ENCODE results near the gene FOXC2. TPM values are rescaled to one million over a fixed set of nuclear protein-coding genes. Genes with fewer than 3 reads are reported as not detected.

FOXC2 gene
- polyA plus RNA-seq, 1 of the 3 experiments (the other 2 are of a cell fraction) = 1.3 TPM

- 67% methylated on average over 7 of the region's 12 CpGs for WGBS (ENCODE audit: low lambda C conversion rate)
- Histone ChIP-seq H3K4me1 (ENCODE audit: control insufficient read depth in 1 of 2, insufficient read depth in 2 of 2, low read depth in 1 of 2, low read length in 1 of 2) (peaks cover 0 to 31% of the 10 kb centered on the region in 2 experiments; a peak in 2 of 4 replicates), H3K4me3 (ENCODE audit: low read depth in 2 of 2, low read length in 1 of 2) (peak overlapping the region in 1 of 2 experiments; percentile 93; a peak in 2 of 4 replicates), H3K79me2 (ENCODE audit: insufficient read depth) (peaks cover 94% of the 10 kb centered on the region), H2AFZ (ENCODE audit: low read depth) (no peak overlapping the region), H4K20me1 (ENCODE audit: insufficient read depth) (peaks cover 16% of the 10 kb centered on the region; the same call in 1 of the 2 replicates), H3K27me3 (ENCODE audit: insufficient read depth) (no peaks in the 10 kb centered on the region), H3K9ac (peak overlapping the region; percentile 93; the same call in 1 of the 2 replicates), H3K4me2 (peak overlapping the region; percentile 77), H3F3A (replicated peaks; ENCODE audit: insufficient read depth) (peaks cover 32% of the 10 kb centered on the region), H3K36me3 (replicated peaks in 1 of 2; ENCODE audit: control insufficient read depth in 1 of 2, insufficient read depth in 2 of 2, low read length in 1 of 2) (peaks cover 0 to 21% of the 10 kb centered on the region in 2 experiments), H3K9me2 (no peaks in the 10 kb centered on the region), H3K9me3 (no peaks in the 10 kb centered on the region), H3K27ac (ENCODE audit: low read depth in 2 of 2, low read length in 1 of 2) (peak overlapping the region in 1 of 2 experiments; percentile 96; a peak in 1 of 4 replicates)
- ChIA-PET POLR2A (no interaction called here), CTCF (interaction anchor here (1.7 to 3.1 kb wide), 2 partner anchors 7 to 491 kb away, joined by 4 to 17 read pairs; no protein-coding TSS in a partner anchor)
- TF ChIP-seq JUND (IDR thresholded peaks at IDR 0.05) (no peak), MAX (IDR thresholded peaks at IDR 0.05; ENCODE audit: low read depth) (no peak), FOSL2 (IDR thresholded peaks at IDR 0.05; ENCODE audit: borderline replicate concordance, low read depth) (no peak), MXI1 (IDR thresholded peaks at IDR 0.05; ENCODE audit: low read depth, low read length) (no peak), RCOR1 (IDR thresholded peaks at IDR 0.05; ENCODE audit: low read length) (no peak), PBX3 (IDR thresholded peaks at IDR 0.05) (no peak), IRF3 (IDR thresholded peaks at IDR 0.05; ENCODE audit: low read depth, low read length) (no peak), TCF12 (IDR thresholded peaks at IDR 0.05) (no peak), SIN3A (IDR thresholded peaks at IDR 0.05; ENCODE audit: borderline replicate concordance, low read depth, low read length) (no peak), EZH2phosphoT487 (IDR thresholded peaks at IDR 0.05; ENCODE audit: borderline replicate concordance, low read depth) (no peak), USF2 (IDR thresholded peaks at IDR 0.05; ENCODE audit: borderline replicate concordance, low read depth, low read length) (no peak), ZBTB33 (IDR thresholded peaks at IDR 0.05; ENCODE audit: borderline replicate concordance, low read depth) (no peak), GABPA (IDR thresholded peaks at IDR 0.05; ENCODE audit: low read depth) (no peak), ELF1 (IDR thresholded peaks at IDR 0.05) (no peak), FOXJ3 (CRISPR knock-in tag; IDR thresholded peaks at IDR 0.05) (no peak), CHD2 (IDR thresholded peaks at IDR 0.05; ENCODE audit: low read length, partially characterized antibody) (no peak), MEF2A (IDR thresholded peaks at IDR 0.05; ENCODE audit: borderline replicate concordance, low read depth) (no peak)
- DNase-seq = no peak
Observed at GRCh38 chr16:86572041-86572521, 5.5 kb downstream of the FOXC2 start.

Data from SK-N-SH (cell line).